ENCODE results near the gene COTL1.
A peak's percentile ranks its signal among the peaks of the same experiment; 100 is the strongest.
"Not testable (repeated sequence)": the region's sequence is repeated elsewhere in the genome, so short reads cannot be mapped to it uniquely, and the experiment has no call there.

The COTL1 gene

DNA sequence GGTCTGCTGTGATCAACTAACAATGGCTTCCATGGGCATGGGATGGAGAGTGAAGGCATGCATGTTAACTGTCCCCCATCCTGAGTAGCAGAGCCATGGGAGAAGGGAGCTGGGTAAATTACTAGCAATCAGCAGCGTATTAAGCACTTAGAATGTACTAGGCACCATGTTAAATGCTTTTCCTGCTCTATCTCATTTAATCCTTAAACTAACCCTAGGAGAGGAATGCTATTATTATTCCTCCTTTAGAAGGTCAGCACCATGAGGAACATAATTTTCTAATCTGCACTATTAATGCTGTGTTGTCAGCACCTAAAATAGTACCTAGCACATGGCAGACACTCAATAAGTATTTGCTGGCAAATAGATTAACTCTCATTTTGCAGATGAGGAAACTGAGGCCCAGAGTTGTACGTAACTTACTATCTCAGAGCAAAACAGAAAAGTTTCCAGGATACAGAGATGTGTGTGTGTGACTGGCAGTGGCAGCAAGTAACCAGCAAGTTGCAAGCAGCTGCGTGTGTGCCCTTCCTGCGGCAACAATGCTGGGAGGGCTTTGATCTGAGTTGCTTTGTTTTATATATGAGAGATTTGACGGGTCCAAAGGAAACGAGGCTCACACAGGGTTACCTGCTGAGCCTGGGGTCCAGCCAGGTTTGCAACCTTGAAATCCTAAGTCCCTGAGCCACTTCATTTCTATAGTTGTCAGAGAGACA, 23.9 kb upstream of the COTL1 start:
- DNase-seq = no peak

DNA sequence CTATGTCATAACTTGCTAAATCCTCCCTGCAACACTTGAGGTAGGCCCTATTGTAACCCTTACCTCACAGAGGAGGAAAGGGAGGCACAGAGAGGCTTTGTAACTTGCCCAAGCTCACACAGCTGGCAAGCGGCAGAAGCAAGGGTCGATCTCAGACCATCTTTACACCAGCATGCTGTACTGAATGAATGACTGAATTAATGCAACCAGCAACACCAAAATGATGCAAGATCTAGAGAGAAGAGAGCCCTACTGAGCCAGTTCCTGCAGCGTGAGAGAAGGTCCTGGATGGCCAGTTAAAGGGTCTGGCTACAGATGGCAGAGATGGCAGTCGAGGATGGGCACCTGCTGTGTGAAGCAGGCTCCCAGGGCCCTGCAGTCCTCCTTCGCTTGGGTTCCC, 22.3 kb upstream of the COTL1 start:
- DNase-seq = no peak

DNA sequence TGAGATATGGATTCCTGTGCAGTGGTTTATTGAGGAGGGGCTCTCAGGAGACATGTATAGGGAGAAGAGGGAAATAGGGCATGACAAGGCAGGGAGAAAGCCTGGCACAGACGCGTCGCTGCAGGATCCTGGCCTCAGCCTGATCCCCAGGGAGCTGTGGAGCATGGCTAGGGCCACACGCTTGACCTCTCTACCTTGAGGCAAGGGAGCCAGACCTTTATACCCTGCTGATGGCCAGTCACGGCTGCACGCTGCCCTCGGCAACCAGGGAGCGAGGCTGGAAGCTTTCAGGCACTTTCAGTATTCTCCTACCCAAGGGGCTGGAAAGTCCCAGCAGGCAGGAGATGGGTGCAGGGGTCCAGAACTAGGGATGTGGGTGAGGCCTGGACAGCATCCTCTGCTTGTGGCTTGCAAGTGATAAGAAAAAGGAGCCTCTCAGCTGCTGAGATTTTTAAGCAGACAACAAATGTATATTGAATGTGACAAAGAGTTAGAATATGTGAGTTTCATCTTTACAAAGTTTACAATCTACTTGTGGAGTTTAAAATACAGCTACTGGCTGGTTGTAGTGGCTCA, 20.4 kb upstream of the COTL1 start:
- no peak for DNase-seq

DNA sequence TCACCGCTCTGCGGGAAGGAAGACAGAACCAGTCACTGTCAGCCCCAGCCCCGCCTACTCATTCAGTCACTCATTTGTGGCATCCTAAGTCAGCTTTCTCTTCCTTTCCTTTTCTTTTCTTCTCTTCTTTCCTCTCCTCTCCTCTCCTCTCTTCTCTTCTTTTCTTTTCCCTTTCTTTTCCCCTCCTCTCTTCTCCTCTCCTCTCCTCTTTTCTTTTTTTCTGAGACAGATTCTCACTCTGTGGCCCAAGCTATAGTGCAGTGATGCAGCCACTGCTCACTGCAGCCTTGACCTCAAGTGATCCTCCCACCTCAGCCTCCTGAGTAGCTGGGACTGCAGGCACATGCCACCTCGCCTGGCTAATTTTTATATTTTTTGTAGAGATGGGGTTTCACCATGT, 19.8 kb upstream of the COTL1 start:
- no peak for DNase-seq

DNA sequence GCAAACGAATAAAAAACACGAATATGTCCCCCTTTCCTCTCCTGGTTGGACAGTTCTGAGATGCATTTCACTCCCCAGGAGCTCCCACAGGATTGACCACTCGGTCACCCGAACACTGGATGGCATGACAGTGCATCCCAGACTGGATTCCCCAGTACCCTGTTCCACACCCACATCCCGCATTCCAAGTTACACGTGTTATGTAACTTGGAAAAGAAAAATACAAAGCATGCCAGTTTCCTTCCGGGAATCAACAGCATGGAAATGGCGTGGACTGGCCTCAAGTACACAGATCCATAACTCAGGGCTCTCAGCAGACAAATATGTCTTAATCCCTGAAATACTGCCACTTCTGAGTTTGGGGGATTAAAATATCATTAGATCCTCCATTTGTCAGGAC, 17.8 kb upstream of the COTL1 start:
- no peak for DNase-seq

DNA sequence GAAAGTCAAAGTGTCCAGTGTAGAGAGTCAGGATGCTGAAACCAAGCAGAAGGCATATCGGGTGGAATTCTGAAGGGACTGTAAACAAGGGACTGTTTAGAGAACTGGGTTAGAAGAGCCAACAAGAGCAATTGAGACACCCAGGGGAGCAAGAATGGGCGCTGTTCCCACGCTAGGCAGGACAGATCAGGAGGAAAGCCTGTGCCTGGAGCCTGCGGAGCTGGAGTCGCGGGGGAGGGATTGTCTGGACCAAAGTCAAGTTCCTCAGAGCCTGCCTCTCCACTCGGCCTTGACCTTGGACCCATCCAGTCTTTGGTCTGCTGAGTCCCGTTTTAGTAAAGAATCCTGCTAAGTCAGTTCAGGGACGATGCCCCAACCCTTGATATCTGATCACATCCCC, 15.7 kb upstream of the COTL1 start:
- DNase-seq = no peak

DNA sequence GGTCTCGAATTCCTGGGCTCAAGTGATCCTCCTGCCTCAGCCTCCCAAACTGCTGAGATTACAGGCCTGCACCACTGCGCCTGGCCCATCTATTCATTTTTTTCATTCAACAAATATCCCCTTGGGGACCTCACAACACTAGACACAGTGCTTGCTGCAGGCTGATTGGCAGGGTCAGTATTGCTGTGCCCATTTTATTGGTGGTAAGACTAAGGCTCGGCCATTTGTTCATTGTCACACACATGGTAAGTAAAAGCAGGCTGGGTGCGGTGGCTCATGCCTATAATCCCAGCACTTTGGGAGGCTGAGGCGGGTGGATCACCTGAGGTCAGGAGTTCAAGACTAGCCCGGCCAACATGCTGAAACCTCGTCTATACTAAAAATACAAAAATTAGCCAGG, 15.0 kb upstream of the COTL1 start:
- not testable (repeated sequence) for DNase-seq

DNA sequence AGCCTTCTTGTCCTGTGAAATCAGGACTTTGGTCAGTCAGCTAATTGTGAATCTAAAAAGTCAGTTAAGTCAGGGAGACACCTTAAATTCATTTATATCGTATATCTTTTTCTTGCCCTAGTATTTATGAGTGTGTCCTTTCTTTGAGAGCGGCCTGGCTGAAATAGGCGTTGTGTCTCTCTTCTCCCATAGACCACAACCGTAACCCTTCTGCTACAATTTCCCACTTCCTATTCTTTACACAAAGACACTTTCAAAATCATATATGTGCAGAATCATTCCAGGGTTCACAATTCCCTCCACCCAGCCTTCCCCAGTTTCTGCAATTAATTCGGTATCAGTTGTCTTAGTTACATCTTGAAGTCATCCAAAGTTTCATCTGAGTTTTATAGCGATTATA, 14.0 kb upstream of the COTL1 start:
- DNase-seq = no peak

DNA sequence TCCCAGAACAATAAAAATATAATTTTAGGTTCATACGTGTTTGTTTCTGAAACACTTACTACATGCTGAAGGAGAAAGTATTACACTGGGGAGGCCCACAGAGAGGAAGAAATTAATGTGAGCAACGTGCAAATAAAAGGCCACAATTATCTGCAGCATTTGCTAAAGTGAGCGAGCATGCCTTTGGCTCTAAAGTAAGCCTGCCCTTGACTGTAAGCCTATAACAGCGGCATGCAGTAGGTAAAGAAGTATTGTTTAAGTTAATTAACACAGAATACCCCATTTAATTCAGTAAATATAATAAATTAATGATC, 13.2 kb upstream of the COTL1 start:
- no peak for DNase-seq

DNA sequence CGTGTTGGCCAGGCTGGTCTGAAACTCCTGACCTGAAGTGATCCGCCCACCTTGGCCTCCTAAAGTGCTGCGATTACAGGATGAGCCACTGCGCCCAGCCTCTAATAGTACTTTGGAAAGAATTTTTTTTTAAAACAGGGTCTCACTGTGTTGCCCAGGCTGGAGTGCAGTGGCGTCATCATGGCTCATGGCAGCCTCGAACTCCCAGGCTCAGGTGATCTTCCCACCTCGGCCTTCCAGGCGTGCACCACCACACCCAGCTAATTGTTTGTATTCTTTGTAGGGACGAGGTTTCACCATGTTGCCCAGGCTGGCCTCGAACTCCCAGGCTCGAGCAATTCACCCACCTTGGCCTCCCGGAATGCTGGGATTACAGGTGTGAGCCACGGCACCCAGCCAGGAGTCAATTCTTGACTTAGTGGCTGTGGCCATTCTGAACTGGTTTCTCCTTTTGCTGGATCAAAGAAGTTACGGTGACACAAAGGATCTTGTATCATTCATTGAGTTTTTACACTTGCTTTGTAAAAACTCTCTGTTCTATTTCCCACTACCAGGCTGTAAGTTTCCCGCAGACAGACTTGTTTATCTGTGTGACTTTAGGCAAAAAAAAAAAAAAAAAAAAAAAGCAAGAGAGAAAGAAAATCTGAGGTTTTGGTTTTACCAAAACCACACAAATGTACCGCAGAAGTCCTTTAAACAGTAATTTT, 12.7 kb upstream of the COTL1 start:
- no peak for DNase-seq

DNA sequence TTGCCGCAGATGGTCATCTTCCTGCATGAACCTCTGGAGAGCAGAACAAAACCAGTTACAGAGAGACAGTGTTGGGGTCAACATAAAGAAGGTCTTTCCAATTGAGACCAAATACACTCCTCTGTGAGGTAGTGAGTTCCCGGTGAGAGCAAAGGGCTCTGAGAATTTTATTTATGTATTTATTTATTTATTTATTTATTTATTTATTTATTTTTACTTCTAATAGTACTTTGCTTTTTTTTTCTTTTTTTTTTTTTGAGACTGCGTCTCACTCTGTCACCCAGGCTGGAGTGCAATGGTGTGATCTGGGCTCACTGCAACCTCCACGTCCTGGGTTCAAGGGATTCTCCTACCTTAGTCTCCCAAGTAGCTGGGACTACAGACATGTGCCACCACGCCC, 12.1 kb upstream of the COTL1 start:
- DNase-seq = no peak

DNA sequence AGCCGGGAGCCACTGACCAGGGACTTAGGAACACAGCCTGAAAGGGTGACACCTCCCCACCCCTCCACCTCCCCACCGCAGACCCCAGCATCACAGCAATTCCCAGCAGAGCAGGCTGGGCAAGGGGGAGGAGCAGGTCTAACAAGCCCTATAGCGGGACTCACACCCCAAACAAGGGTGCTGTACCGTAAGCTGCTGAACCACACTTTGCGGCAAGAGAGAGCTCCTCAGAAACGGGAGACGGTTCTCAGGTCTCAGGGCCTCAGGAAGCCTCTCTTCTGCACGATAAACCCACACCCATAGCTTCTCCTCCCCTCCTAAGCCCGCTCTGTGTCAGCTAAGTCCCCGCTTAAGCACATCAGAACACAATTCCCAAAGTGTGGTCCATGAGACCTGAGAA, 11.7 kb upstream of the COTL1 start:
- DNase-seq = no peak

DNA sequence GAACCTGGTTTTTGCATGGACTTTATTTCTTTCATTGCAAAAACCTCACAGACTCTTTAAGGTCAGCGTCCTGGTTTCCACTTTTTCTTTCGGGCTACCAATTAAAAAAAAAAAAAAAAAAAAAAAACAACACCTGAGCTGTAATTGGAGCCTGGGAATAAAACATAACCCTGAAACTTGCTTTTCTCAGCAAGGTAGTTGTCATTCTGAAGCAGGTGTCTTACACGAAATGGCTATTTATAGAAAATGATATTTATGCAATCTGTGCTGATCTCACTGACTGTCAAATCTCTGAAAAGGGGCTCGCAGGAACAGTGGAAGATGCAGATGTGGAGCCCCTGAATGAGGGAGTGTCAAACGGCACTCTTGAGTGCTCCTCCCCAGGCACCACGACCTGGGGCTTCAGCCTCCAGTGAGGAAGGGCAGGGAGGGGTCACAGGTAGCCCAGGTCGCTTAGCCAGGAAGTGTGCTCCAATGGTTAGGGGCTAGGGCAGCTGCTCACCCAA, 10.4 kb upstream of the COTL1 start:
- no peak for DNase-seq

DNA sequence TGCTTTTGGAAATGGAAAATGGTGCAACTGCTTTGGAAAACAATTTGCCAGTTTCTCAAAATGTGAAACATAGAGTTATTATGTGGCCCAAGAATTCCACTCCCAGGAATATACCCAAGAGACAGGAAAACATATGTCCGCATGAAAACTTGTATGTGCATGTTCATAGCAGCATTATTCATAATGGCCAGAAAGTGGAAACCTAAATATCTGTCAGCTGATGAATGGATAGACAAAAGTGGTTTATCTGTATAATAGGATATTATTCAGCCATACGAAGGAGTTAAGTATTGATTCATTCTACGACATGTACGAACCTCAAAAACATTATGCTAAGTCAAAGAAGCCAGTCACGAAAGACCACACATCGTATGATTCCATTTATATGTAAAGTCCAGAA, 7.7 kb upstream of the COTL1 start:
- no peak for DNase-seq

DNA sequence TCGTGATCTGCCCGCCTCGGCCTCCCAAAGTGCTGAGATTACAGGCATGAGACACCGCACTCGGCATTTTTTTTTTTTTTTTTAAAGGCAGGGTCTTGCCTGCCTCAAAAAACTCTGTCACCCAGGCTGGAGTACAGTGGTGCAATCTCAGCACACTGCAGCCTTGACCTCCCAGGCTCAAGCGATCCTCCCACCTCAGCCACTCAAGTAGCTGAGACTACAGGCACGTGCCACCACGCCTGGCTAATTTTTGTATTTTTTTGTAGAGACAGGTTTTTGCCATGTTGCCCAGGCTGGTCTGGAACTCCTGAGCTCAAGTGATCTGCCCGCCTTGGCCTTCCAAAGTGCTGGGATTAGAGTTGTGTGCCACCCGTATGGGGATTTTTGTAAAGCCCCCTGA, 3.0 kb upstream of the COTL1 start:
- DNase-seq = not testable (repeated sequence)

DNA sequence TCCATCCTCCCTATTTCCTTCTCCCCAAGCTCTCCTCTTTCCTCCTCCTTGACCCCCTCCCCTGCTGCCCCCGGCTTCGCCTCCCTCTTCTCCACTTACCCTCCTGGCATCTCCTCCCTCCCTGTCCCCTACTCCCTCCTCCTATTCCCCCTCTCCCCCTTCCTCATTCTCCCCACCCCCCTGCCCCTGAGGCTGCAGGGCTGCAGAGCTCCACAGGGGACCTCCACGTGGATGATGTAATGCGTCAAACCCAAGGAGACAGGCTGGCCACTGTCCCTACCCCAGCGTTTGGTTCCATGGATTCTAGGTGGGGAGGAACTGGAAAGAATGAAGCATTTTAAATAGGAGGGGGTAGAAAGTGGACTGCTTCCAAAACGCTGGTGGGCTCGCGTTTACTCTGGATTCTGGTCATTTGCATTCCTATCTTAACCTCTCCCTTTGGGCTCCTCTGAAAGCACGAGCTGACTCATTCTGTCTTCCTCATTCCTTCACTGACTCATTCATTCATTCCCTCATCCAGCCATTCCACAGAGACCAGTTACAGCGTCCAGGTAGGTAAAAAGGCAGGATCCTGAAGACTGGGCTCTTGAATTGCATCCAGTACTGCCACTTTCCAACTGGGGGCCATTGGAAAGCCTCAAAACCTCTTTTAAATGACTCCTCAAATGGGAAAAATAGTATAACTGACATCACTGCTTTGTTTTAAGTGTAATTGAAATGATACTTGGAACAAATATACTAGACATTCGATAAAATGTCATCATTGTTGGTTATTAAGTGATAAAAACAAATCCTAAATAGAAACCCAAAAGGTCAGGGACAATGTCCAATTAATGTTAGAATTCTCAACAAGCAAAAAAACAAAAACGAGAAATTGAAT, 943 bp upstream of the COTL1 start:
- no peak for DNase-seq

DNA sequence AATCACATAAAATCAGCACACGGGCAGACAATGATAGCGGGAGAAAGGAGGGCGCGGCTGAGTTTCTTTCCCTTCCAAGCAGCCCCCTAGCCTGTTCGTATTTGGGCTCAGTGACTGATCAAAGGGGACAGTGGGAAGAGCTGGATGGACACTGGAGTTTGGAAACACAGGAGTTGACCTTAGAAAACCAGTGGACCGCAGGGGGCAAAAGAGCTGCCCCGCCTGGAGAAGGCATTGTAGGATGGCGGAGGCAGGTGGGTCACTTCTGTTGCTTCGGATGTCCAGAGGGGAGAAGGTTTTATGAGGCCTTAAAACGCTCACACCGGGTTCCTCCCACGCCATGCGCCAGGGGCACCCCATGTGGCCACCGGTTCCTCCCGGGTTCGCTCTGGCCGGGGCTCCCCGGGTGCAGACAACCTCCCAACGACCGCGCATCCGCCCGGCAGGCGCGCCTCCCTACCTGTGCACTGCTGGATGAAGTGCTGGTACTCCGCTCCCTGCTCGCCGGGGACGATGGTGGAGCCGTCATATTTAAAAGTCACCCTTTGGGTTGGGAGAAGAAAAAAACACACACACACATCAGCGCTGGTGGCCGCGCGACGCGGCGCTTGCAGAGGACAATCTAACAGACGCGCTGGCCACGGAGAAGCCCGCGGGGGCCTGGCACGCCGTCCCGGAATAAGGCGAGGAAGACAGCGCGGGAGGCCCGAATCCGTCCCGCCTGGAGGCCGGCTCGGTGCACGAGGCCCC, 662 bp downstream of the COTL1 start:
- peak in 1 of 2 donors; percentile 28 for DNase-seq

DNA sequence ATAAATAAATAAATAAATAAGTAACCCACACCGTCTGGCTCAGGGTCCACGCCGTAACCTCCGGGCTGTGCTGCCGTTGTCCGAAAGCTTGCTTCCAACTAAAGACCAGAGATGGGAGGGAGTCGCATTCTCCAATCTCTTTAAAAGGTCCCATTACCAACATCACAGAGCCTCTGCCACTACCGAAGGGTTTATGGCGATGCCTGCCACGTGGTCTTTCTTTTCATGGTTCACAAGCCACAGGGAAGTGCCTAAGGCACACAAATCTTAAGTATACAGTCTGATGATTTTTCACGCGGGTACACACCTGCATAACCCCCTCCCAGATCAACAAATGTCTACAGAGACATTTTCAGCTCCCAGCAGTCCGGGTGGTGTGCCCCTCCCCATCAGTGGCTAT, 1.4 kb downstream of the COTL1 start:
- no peak for DNase-seq

DNA sequence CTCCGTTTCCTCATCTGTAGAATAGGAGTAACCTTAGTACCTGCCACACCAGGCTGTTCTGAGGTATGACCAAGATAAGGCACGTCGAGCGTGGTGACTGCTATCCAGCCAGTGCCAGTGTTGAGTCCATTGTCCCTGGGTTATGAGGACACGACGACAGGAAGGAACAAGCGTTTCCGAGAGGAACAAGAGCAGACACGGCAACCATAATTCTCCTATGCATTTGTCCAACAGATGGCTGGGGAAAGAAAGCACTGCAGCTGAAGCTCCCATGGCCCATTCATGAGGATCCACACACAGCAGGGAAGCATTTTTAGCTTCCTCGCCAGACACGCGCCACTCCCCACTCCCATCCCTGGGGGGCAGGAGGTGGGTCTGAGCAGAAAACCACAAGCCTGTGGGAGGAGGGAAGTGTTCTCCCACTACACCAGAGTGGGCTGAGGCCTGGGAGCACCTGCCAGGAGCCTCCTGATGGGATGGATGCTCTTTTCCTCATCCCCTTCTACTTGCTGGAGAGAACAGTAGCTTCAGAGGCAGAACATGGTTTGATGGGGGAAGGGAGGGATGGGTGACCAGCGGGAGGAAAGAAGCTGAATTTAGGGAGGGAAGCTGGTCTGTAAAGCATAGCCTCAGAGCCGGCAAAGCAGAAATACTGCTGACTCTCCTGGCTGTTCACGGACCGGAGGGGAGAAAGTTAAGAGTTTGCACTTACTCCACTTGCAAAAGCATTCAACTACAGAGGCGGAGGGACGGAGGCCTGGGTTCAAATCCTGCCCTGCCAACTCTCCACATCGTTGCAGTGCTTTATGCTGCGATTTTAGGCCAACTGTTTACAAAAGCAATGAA, 2.7 kb downstream of the COTL1 start:
- DNase-seq = no peak

DNA sequence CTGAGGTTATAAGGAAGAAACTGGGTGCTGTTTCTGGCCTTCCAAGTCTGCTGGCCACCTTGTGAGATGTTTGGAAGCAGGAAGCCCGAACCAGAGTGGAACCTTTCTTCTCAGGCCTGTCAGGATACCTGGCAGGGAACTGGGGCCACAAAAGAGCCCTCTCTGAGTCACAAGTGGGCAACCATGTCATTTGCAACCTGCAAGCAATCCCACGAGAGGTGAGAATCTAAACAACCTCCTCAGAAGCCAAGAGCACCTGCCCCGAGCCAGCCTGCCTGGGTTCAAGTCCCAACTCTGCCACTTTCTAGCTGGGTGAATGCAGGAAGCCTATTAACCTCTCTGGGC, 3.3 kb downstream of the COTL1 start:
- DNase-seq = no peak

DNA sequence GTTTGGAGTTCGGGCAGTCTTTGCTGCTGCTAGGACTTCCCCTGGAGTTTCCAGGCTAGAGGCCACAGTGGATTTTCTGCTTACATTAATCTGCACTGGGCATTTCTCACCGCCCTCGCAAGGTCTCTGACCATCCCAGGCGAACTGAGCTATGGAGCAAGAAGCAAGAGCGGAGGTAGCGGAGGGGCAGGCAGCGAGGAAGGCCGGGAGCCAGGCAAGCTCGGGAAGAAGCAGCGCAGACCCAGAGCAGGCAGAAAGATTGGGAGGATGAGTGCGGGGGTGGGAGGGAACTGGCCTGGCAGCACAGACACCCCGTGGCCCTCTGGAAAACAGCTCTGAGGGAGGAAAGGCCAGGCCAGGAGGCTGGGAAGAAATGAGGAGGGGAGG, 3.8 kb downstream of the COTL1 start:
- DNase-seq = no peak

All from CD4-positive, alpha-beta T cell treated with Interleukin-4 for 1 hour (primary cell).